Retinal pigment epithelial cell (primary cell): Measurements from ENCODE around the gene PPP1R13B.

ENCODE experiments used
- DNase-seq: peaks from one replicate; pipeline ENCODE4 v3.0.0-alpha.2; 2010; ENCODE audit warnings: low read depth
- H3K4me3 ChIP-seq: 2 replicates; pipeline ENCODE4 v1.5.1; 2011; ENCODE audit warnings: mild to moderate bottlenecking, low read length, control low read depth, moderate library complexity
- TF ChIP-seq, protein P1 (sequence below): conservative IDR thresholded peaks from 2 replicates; pipeline ENCODE4 v1.5.1; 2011; ENCODE audit warnings: low read depth, low read length, control low read depth, inconsistent platforms

PPP1R13B gene

DNA sequence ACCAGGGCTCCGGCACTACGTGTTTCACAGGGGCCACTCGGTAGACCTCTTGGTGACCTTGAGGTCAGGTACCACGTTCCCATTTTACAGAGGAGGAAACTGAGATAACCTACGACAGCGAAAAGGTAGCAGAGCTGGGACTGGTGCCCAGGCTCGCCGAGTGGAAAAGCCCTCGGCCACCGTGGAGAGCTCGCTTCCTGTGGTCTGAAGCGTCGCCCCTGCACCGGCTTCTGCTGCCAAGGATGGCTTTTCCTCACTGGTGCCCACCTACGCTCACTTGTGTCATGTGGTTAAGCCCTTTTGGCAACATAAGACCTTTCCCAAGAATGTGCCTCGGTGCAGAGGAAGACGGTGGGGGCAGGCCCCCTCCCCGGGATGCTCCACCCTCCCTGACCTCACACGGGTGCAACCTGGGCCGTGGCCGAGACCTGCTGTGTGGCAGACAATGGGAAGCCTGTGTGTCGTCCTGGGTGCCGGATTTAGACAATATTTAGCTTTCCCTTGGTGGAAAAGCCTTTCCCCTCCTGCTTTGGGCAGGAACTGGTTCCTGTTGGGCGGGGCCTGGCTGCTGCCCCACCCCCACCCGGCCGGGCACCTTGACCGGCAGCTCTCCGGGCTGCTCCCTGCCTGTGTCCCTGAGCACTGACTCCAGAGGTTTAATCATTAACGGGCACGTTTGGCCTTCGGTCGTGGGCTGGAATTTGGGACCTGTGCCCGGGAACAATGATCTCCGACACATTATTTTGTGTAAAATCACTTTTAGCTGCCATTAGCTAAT, 32.4 kb upstream of the PPP1R13B start:
- H3K4me3 ChIP-seq = peak overlapping the region; percentile 13
- DNase-seq = no peak
- TF ChIP-seq, protein P1, sequence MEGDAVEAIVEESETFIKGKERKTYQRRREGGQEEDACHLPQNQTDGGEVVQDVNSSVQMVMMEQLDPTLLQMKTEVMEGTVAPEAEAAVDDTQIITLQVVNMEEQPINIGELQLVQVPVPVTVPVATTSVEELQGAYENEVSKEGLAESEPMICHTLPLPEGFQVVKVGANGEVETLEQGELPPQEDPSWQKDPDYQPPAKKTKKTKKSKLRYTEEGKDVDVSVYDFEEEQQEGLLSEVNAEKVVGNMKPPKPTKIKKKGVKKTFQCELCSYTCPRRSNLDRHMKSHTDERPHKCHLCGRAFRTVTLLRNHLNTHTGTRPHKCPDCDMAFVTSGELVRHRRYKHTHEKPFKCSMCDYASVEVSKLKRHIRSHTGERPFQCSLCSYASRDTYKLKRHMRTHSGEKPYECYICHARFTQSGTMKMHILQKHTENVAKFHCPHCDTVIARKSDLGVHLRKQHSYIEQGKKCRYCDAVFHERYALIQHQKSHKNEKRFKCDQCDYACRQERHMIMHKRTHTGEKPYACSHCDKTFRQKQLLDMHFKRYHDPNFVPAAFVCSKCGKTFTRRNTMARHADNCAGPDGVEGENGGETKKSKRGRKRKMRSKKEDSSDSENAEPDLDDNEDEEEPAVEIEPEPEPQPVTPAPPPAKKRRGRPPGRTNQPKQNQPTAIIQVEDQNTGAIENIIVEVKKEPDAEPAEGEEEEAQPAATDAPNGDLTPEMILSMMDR = no peak

DNA sequence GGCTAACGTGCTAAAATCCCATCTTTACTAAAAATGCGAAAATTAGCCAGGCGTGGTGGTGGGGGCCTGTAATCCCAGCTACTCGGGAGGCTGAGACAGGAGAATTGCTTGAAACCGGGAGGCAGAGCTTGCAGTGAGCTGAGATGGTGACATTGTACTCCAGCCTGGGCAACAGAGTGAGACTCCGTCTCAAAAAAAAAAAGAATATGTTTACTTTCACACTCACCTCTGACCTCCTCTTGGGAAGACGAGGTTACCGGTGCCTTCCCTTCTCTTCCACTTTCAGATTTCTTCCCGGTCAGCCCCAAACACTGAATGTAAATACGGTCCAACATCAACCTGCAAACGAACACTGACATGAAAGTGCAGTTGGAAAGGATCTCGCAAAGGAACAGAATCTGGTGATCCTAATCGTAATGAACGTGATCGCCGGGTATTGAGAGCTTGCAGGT, 31.8 kb upstream of the PPP1R13B start:
- no peak overlapping the region for H3K4me3 ChIP-seq
- TF ChIP-seq, protein P1 = no peak
- DNase-seq = no peak

DNA sequence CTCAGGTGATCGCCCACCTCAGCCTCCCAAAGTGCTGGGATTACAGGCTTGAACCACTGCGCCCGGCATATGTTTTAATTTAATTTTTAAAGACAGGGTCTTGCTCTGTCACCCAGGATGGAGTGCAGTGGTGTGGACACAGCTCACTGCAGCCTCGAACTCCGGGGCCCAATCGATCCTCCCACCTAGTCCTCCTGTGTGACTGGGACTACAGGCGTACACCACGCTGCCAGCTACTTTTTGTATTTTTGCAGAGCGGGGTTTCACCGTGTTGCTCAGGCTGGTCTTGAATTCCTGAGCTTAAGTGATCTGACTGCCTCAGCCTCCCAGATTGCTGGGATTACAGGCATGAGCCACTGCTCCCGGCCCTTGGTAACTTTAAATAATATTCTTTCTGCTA, 30.8 kb upstream of the PPP1R13B start:
- no peak for DNase-seq
- no peak overlapping the region for H3K4me3 ChIP-seq
- TF ChIP-seq, protein P1 = no peak

DNA sequence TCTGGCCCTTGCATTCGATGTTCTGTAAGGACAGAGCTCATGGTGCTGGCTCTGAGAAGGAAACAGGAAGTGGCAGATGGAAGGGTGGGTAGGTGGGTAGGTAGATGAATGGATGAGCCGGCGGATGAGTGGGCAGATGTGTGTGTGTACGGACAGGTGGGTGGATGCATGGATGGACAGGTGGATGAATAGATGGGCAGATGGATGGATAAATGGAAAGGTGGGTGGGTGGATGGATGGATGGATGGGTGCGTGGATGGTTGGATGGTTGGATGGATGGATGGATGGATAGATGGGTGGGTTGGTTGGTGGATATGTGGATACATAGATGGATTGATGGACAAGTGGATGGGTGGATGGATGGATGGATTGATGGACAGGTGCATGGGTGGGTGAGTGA, 27.6 kb upstream of the PPP1R13B start:
- TF ChIP-seq, protein P1 = no peak
- H3K4me3 ChIP-seq = no peak overlapping the region
- DNase-seq = no peak

DNA sequence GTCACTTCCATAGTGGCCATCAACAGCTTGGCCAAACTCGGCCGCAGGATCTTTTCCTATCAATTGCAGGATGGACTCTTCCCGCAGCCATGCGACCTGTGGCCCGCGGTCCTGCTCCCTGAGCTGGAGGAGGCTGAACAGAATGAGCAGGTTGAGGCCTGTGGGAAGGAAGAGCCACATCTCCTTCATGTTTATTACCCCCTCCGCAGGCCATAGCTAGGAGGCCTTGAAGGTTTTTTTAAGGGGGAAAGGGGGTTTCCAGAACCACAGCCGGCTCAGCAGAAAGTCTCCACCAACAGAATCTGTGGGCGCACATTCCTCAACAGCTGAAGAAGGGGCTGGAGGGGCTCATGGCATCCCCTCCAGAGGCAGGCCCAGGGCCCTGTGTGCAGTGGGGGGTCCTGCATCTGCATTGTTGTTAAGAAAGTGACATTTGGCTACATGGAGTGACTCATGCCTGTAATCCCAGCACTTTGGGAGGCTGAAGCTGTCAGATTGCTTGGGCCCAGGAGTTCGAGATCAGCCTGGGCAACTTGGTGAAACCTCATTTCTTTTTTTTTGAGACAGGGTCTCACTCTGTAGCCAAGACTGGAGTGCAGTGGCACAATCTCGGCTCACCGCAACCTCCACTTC, 25.2 kb upstream of the PPP1R13B start:
- TF ChIP-seq, protein P1 = no peak
- no peak overlapping the region for H3K4me3 ChIP-seq
- DNase-seq = no peak

DNA sequence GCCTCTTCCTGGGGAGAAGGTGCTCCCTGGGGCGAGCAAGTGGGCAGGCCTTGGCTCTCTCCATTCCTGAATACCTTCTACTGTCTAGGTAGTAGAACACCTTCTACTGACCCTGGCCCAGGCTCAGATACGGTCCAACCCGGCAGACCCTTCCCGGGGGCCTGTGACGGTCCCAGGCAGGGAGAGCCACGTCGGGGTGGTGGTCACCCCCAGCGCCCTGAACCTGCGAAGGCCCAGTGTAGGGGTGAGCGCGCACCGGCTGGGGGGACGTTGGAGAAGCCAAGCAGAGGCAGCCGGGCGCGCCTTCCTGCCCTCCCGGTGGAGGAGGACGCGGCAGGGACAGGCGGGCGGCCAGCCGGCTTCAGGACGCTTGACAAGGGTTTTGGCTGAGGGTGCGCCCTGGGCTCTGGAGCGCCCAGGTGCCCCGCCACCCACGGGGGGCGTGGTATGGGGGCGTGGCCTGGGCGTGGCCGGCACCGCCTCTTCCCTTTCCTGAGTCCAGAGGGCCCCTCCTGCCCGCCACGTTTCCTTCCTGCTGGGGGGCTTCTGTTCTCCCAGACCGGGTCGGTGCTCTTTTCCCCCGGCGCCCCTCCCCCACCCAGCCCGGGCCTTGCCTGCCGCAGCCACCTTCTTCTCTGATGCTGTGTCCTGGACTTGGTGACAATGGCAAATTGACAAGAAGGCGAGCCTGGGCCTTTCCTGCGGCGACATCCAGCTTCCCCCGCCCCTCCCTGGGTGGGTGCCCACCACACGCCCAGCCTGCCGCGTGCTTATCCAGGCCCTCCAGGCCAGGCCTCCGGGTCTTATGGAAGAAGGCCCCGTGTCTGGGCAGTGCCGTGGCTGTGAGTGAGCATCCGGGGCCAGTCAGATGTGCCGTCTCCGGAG, 24.5 kb upstream of the PPP1R13B start:
- no peak for DNase-seq
- TF ChIP-seq, protein P1 = no peak
- H3K4me3 ChIP-seq = no peak overlapping the region
